ENCODE results near the gene TMEM9B.

Gene TMEM9B

GRCh38 chr11:8911029-8911823 lies 53.0 kb downstream of the TMEM9B start, which contains the start of gene AKIP1:
Gene AKIP1, plus strand, starts transcription at chr11:8911189. Its CDS starts 261 bp downstream, at chr11:8911450.
- no peak for TF ChIP-seq JUND (IDR thresholded peaks at IDR 0.05; ENCODE audit: low read depth)
- DNase-seq (ENCODE audit: low read depth in 1 of 2, low spot score in 1 of 2) = peak; percentile 87 to 90
- in situ Hi-C loops (cut with HindIII; ENCODE audit: low pct_unique_long_range_greater_than_20kb, low sequenced_read_pairs) = no loop called here

DNA sequence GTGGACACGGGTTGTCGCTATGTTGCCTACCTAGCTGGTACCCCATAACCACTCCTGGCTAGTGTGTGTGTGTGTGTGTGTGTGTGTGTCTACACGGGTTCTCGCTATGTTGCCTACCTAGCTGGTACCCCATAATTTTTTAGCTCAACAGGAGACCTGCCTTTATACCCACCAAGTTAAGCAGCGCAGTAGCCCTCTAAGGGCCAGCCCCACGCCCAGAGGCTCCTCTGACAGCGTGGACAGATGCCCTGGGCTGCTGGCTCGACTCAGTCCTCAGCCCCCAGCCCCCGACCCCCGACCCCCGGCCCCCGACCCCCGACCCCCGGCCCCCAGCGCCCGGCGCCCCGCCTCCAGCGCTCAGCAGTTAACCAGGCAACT lies 53.6 kb downstream of the TMEM9B start:
- no peak for TF ChIP-seq JUND (IDR thresholded peaks at IDR 0.05; ENCODE audit: low read depth)
- in situ Hi-C loops (cut with HindIII; ENCODE audit: low pct_unique_long_range_greater_than_20kb, low sequenced_read_pairs) = no loop called here
- DNase-seq (ENCODE audit: low read depth in 1 of 2, low spot score in 1 of 2) = no peak

GRCh38 chr11:8908099-8908498 lies 56.1 kb downstream of the TMEM9B start:
- TF ChIP-seq JUND (IDR thresholded peaks at IDR 0.05; ENCODE audit: low read depth) = no peak
- in situ Hi-C loops (cut with HindIII; ENCODE audit: low pct_unique_long_range_greater_than_20kb, low sequenced_read_pairs) = no loop called here
- no peak for DNase-seq (ENCODE audit: low read depth in 1 of 2, low spot score in 1 of 2)

DNA sequence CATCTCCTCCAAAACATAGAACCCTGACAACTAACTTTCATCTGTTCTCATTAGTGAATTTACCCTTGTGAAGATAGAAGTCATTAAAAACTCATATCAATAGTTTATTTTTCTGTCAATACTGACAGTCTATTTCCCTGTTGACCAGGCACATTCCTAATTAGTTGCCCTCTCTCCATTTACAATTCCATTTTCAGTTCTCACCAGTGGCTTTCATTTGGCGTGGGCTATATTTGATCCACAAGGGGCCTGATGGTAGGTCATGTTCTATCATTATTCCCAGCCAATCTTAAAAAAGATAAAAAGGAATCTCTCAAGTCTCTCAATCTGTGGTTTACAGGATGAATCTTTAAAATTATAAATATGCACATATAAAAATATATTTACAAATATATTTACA lies 57.1 kb downstream of the TMEM9B start:
- TF ChIP-seq JUND (IDR thresholded peaks at IDR 0.05; ENCODE audit: low read depth) = no peak
- in situ Hi-C loops (cut with HindIII; ENCODE audit: low pct_unique_long_range_greater_than_20kb, low sequenced_read_pairs) = no loop called here
- no peak for DNase-seq (ENCODE audit: low read depth in 1 of 2, low spot score in 1 of 2)

DNA sequence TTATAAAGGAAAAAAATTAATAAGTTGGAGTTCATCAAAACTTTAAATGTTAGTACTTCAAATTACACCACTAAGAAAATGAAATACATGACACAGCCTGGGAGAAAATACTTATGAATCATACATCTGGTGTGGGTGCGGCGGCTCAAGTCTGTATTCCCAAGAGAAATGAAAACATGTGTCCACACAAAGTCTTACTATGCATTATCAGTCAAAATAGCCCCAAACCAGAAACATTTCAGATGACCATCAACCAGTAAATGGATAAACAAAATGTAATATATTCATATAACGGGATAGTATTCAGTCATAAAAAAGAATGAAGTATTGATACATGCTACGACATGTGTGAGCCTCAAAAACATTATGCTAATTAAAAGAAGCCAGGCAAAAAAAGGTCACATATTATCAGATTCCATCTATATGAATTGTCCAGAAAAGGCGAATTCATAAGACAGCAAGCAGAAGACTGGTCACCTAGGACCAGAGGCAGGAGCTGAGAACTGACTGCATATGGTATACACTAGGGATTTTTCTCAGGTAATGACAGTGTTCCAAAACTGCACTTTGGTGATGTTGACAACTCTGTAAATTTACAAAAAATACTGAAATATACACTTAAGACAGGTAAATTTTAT lies 58.6 kb downstream of the TMEM9B start:
- no peak for TF ChIP-seq JUND (IDR thresholded peaks at IDR 0.05; ENCODE audit: low read depth)
- in situ Hi-C loops (cut with HindIII; ENCODE audit: low pct_unique_long_range_greater_than_20kb, low sequenced_read_pairs) = no loop called here
- no peak for DNase-seq (ENCODE audit: low read depth in 1 of 2, low spot score in 1 of 2)

DNA sequence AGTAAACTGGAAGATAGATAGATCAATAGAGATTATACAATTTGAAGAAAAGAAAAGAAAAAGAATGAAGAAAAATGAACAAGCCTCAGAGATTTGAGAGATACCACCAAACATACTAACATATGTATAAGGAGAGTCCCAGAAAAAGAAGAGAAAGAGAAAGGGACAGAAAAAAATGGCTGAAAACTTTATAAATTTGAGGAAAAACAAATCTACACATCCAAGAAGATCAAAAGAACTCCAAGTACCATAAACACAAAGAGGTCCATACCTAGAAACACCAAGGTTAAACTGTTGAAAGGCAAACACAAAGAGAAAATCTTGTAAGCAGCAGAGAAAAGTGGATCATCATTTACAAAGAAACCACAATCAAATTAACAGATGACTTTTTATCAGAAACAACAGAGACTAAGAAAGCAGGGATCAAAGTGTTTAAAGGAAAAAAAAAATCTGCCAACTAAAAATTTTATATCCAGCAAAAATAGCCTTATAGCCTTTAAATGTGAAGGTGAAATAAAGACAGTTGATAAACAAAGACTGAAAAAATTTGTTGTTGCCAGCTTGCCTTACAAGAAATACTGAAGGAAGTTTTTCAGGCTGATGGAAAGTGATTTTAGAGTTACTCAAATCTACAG lies 65.0 kb downstream of the TMEM9B start:
- no peak for DNase-seq (ENCODE audit: low read depth in 1 of 2, low spot score in 1 of 2)
- no peak for TF ChIP-seq JUND (IDR thresholded peaks at IDR 0.05; ENCODE audit: low read depth)
- in situ Hi-C loops (cut with HindIII; ENCODE audit: low pct_unique_long_range_greater_than_20kb, low sequenced_read_pairs) = no loop called here
